Osteoblast (primary cell): ENCODE data around the gene CDIPT. TPM values are rescaled to one million over a fixed set of nuclear protein-coding genes. Genes with fewer than 3 reads are reported as not detected.
A peak's percentile ranks its signal among the peaks of the same experiment; 100 is the strongest.

Experiments used
- DNase-seq: peaks from one replicate; pipeline ENCODE4 v3.0.0; 2011; ENCODE audit warnings: low spot score, mixed read lengths; ENCODE audit not compliant: insufficient read length; ENCODE audit errors: missing footprints
- H2AFZ ChIP-seq: 2 replicates; pipeline ENCODE4 v1.6.0; 2011; ENCODE audit warnings: mild to moderate bottlenecking, low read length
- H3K27ac ChIP-seq: 2 replicates; pipeline ENCODE4 v1.5.1; 2011; ENCODE audit warnings: mild to moderate bottlenecking, low read depth, low read length, moderate library complexity
- H3K27me3 ChIP-seq: 2 replicates; pipeline ENCODE4 v1.6.0; 2012; ENCODE audit warnings: mild to moderate bottlenecking, control low read depth, inconsistent platforms, low read length, moderate library complexity; ENCODE audit not compliant: insufficient read depth
- H3K36me3 ChIP-seq: 2 replicates; pipeline ENCODE4 v1.5.1; 2011; ENCODE audit warnings: mild to moderate bottlenecking, low read length, control low read depth, moderate library complexity; ENCODE audit not compliant: insufficient read depth
- H3K4me1 ChIP-seq: 2 replicates; pipeline ENCODE4 v1.5.1; 2011; ENCODE audit warnings: mild to moderate bottlenecking, low read length, control low read depth, moderate library complexity; ENCODE audit not compliant: insufficient read depth
- H3K4me2 ChIP-seq: 2 replicates; pipeline ENCODE4 v1.6.0; 2011; ENCODE audit warnings: mild to moderate bottlenecking, low read length; ENCODE audit not compliant: insufficient read depth
- H3K4me3 ChIP-seq: fragments of 200-600 bp; sonication (generic); 3 replicates; pipeline ENCODE4 v1.5.1; 2012; ENCODE audit warnings: mild to moderate bottlenecking, low read length, inconsistent platforms; ENCODE audit not compliant: insufficient read depth
- H3K79me2 ChIP-seq: 2 replicates; pipeline ENCODE4 v1.6.0; 2012; ENCODE audit warnings: mild to moderate bottlenecking, low read length, control low read depth, inconsistent platforms; ENCODE audit not compliant: insufficient read depth
- H3K9me3 ChIP-seq: 2 replicates; pipeline ENCODE4 v1.5.1; 2011; ENCODE audit warnings: low read depth, low read length, control low read depth
- H4K20me1 ChIP-seq: 2 replicates; pipeline ENCODE4 v1.6.0; 2012; ENCODE audit warnings: mild to moderate bottlenecking, low read length, control low read depth; ENCODE audit not compliant: insufficient read depth
- total RNA-seq: library from RNA; depleted of rRNA; stranded (reverse); fragments of >200 nt; gene quantifications from 2 replicates; pipeline ENCODE4 v1.2.3, GENCODE V29; 2012
- TF ChIP-seq, protein P1 (sequence below): IDR thresholded peaks from 2 replicates; pipeline ENCODE4 v1.5.1; 2011; ENCODE audit warnings: mild to moderate bottlenecking, low read depth, low read length, moderate library complexity; ENCODE audit errors: extremely low read depth

The CDIPT gene
- total RNA-seq, 1 donor, result 105 TPM

DNA sequence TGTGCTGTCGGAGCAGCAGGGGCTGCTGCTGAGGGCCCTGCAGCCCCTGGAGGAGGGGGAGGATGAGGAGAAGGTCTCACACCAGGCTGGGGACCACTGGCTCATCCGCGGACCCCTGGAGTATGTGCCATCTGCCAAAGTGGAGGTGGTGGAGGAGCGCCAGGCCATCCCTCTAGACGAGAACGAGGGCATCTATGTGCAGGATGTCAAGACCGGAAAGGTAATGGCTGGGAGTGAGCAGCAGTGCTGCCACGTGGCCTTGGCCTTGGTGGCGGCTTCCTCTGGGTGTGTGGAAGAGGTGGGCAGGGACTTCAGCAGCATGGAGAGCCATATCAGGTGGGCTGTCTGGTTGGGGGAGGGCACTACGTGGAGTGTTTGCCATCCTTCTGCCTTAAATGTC is 22.8 kb downstream of the CDIPT start:
- no peaks in the 10 kb centered on the region for H3K4me1 ChIP-seq

DNA sequence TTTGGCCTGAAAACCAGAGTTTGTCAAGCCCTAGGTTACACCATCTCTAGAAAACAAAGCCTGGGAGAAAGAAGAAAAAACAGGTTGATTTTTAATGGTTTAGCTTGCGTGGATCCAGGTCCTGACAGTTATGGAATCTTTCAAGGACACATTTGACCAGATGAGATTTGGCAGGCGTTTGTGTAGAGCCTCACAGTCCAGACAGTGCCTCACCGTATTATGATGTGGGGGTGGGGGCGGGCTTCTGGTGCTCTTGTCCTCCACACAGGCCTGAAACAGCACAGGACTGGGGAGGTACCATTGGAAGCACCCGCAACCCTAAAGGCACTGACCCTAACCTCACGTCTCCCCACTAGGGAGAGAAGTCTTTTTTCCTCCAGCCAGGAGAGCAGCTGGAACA is 23.2 kb downstream of the CDIPT start:
- TF ChIP-seq, protein P1, sequence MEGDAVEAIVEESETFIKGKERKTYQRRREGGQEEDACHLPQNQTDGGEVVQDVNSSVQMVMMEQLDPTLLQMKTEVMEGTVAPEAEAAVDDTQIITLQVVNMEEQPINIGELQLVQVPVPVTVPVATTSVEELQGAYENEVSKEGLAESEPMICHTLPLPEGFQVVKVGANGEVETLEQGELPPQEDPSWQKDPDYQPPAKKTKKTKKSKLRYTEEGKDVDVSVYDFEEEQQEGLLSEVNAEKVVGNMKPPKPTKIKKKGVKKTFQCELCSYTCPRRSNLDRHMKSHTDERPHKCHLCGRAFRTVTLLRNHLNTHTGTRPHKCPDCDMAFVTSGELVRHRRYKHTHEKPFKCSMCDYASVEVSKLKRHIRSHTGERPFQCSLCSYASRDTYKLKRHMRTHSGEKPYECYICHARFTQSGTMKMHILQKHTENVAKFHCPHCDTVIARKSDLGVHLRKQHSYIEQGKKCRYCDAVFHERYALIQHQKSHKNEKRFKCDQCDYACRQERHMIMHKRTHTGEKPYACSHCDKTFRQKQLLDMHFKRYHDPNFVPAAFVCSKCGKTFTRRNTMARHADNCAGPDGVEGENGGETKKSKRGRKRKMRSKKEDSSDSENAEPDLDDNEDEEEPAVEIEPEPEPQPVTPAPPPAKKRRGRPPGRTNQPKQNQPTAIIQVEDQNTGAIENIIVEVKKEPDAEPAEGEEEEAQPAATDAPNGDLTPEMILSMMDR, result no peak
- no peaks in the 10 kb centered on the region for H3K9me3 ChIP-seq

More for the DNA sequence above, 22.8 kb downstream of the CDIPT start:
- Histone ChIP-seq H4K20me1 (peaks cover 5% of the 10 kb centered on the region), H3K79me2 (peaks cover 3% of the 10 kb centered on the region), H3K27me3 (no peaks in the 10 kb centered on the region), H3K4me2 (no peak overlapping the region), H3K27ac (no peak overlapping the region), H3K9me3 (no peaks in the 10 kb centered on the region), H3K36me3 (peaks cover 86% of the 10 kb centered on the region), H3K4me3 (no peak overlapping the region), H2AFZ (no peak overlapping the region)
- TF ChIP-seq, protein P1, result no peak
- DNase-seq, result peak; percentile 41

GRCh38 chr16:29837841-29838240 is 25.2 kb downstream of the CDIPT start:
- Histone ChIP-seq H3K27me3 (no peaks in the 10 kb centered on the region), H3K36me3 (peaks cover 91% of the 10 kb centered on the region), H3K27ac (no peak overlapping the region), H3K79me2 (peaks cover 16% of the 10 kb centered on the region), H4K20me1 (peaks cover 15% of the 10 kb centered on the region), H2AFZ (no peak overlapping the region), H3K4me3 (no peak overlapping the region), H3K4me1 (no peaks in the 10 kb centered on the region), H3K9me3 (no peaks in the 10 kb centered on the region), H3K4me2 (no peak overlapping the region)
- TF ChIP-seq, protein P1, result no peak
- DNase-seq, result peak; percentile 66

More for the DNA sequence above, 23.2 kb downstream of the CDIPT start:
- H3K79me2 ChIP-seq, result peaks cover 5% of the 10 kb centered on the region
- H3K27me3 ChIP-seq, result no peaks in the 10 kb centered on the region
- no peak overlapping the region for H2AFZ ChIP-seq
- DNase-seq, result peak; percentile 2
- H3K4me3 ChIP-seq, result no peak overlapping the region
- H3K4me2 ChIP-seq, result no peak overlapping the region
- H3K27ac ChIP-seq, result no peak overlapping the region
- no peaks in the 10 kb centered on the region for H3K4me1 ChIP-seq
- peaks cover 86% of the 10 kb centered on the region for H3K36me3 ChIP-seq
- H4K20me1 ChIP-seq, result peaks cover 6% of the 10 kb centered on the region

DNA sequence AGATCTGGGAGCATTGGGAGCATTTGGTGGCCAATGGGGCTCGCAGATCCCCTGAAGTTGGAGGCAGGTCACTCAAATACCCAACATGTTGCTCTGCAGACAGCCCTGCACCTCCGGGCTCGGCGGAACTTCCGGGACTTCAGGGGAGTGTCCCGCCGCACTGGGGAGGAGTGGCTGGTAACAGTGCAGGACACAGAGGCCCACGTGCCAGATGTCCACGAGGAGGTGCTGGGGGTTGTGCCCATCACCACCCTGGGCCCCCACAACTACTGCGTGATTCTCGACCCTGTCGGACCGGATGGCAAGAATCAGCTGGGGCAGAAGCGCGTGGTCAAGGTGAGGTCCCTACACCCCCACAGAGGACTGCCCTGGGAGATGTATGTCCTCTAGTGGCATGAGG is 26.4 kb downstream of the CDIPT start:
- Histone ChIP-seq H3K9me3 (no peaks in the 10 kb centered on the region), H3K27me3 (no peaks in the 10 kb centered on the region), H3K27ac (no peak overlapping the region), H4K20me1 (peaks cover 17% of the 10 kb centered on the region), H2AFZ (no peak overlapping the region), H3K4me2 (no peak overlapping the region), H3K4me3 (no peak overlapping the region), H3K79me2 (peaks cover 17% of the 10 kb centered on the region), H3K36me3 (peaks cover 86% of the 10 kb centered on the region), H3K4me1 (no peaks in the 10 kb centered on the region)
- TF ChIP-seq, protein P1, result no peak
- peak; percentile 6 for DNase-seq
